Measurements from ENCODE around the gene GNG12. TPM values are rescaled to one million over a fixed set of nuclear protein-coding genes. Genes with fewer than 3 reads are reported as not detected.

GNG12 gene
- total RNA-seq, 1 experiment from 2014 or later = 14.3 TPM

DNA sequence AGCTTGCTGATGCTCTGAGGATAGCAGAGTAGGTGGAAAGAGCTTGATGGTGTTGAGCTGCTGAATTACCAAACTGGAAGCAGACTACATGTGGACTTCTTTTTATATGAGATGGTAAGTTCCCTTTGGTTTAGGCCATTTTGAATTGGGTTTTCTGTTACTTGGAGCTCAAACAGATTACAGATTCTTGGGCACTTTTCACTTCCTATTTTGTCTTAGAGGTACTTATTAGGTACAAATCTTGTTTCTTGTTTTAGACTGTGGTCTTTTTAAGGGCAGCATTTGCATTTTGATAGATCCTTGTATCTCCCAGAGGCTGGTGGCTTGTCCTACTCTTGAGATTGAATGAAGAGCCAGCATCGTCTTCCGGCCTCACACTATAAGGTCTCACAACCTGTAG, 78.1 kb downstream of the GNG12 start:
- TF ChIP-seq, protein P1, sequence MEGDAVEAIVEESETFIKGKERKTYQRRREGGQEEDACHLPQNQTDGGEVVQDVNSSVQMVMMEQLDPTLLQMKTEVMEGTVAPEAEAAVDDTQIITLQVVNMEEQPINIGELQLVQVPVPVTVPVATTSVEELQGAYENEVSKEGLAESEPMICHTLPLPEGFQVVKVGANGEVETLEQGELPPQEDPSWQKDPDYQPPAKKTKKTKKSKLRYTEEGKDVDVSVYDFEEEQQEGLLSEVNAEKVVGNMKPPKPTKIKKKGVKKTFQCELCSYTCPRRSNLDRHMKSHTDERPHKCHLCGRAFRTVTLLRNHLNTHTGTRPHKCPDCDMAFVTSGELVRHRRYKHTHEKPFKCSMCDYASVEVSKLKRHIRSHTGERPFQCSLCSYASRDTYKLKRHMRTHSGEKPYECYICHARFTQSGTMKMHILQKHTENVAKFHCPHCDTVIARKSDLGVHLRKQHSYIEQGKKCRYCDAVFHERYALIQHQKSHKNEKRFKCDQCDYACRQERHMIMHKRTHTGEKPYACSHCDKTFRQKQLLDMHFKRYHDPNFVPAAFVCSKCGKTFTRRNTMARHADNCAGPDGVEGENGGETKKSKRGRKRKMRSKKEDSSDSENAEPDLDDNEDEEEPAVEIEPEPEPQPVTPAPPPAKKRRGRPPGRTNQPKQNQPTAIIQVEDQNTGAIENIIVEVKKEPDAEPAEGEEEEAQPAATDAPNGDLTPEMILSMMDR (conservative IDR thresholded peaks at IDR 0.05) = no peak
- Histone ChIP-seq H3K79me1 (ENCODE audit: insufficient read depth, low read depth, low read length, poor library complexity, severe bottlenecking) (no peaks in the 10 kb centered on the region), H3K14ac (ENCODE audit: insufficient read depth, low read length) (no peak overlapping the region), H3K23me2 (ENCODE audit: insufficient read length, low read depth, low read length, poor library complexity, severe bottlenecking) (no peaks in the 10 kb centered on the region), H3K9me3 (ENCODE audit: control insufficient read depth, low read depth, low read length) (no peaks in the 10 kb centered on the region), H3K27me3 (ENCODE audit: insufficient read depth, low read length) (no peaks in the 10 kb centered on the region), H2BK15ac (ENCODE audit: low read depth, low read length) (no peak overlapping the region), H2BK120ac (ENCODE audit: low read depth, low read length, poor library complexity, severe bottlenecking) (no peak overlapping the region), H3K79me2 (ENCODE audit: insufficient read depth, low read length) (no peaks in the 10 kb centered on the region), H2AFZ (ENCODE audit: low read length) (no peak overlapping the region), H3K18ac (ENCODE audit: insufficient read length, low read depth, low read length) (no peak overlapping the region), H2AK5ac (ENCODE audit: insufficient read length, low read length) (no peak overlapping the region), H3K4me2 (ENCODE audit: insufficient read depth, insufficient read length, low read length) (no peak overlapping the region), H4K20me1 (ENCODE audit: control insufficient read depth, insufficient read depth, insufficient read length) (no peaks in the 10 kb centered on the region), H3T11ph (ENCODE audit: low read length) (no peak overlapping the region), H4K5ac (ENCODE audit: insufficient read length, low read depth, low read length) (no peak overlapping the region), H2BK12ac (ENCODE audit: insufficient read length, low read depth, low read length) (no peak overlapping the region), H3K9ac (ENCODE audit: extremely low read depth, insufficient read length, low read length) (no peak overlapping the region), H4K8ac (replicated peaks; ENCODE audit: insufficient read length, low read depth, low read length) (no peak overlapping the region), H2BK20ac (ENCODE audit: low read depth, low read length, poor library complexity, severe bottlenecking) (no peak overlapping the region), H3K4me1 (ENCODE audit: insufficient read depth, low read length) (peaks cover 4% of the 10 kb centered on the region; the same call in 1 of the 2 replicates), H3K23ac (ENCODE audit: insufficient read length, low read depth, low read length) (no peak overlapping the region), H3K27ac (ENCODE audit: insufficient read length, low read depth, low read length) (no peak overlapping the region), H2BK5ac (ENCODE audit: insufficient read length, low read length) (no peak overlapping the region), H3K4ac (ENCODE audit: low read depth, low read length) (no peak overlapping the region), H3K56ac (ENCODE audit: insufficient read length, low read depth, low read length) (no peak overlapping the region), H4K91ac (ENCODE audit: insufficient read length, low read depth, low read length) (no peak overlapping the region)
- Mint-ChIP-seq H3K27me3 (ENCODE audit: low read depth) (no peaks in the 10 kb centered on the region), H3K36me3 (ENCODE audit: insufficient read depth in 1 of 3, low read depth in 3 of 3) (no peaks in the 10 kb centered on the region), H3K4me3 (no peak overlapping the region), H3K27ac (no peak overlapping the region), H3K9me3 (no peaks in the 10 kb centered on the region), H3K4me1 (peaks cover 26 to 33% of the 10 kb centered on the region in 2 experiments)
- no CpG with 5 or more reads among the region's 2 CpGs for WGBS (ENCODE audit: extremely low coverage, insufficient read length, low lambda C conversion rate)
- no peak for DNase-seq

Data from H9 (cell line).